Fibroblast of skin of left quadriceps (primary cell): Measurements from ENCODE around the gene GMDS.
A peak's percentile ranks its signal among the peaks of the same experiment; 100 is the strongest.

ENCODE experiments used
- DNase-seq, 2 experiments: peaks; one replicate each; pipeline ENCODE4 v3.0.0-alpha.2; 2013; ENCODE audit warnings: low read depth in 2 of 2

Gene GMDS

DNA sequence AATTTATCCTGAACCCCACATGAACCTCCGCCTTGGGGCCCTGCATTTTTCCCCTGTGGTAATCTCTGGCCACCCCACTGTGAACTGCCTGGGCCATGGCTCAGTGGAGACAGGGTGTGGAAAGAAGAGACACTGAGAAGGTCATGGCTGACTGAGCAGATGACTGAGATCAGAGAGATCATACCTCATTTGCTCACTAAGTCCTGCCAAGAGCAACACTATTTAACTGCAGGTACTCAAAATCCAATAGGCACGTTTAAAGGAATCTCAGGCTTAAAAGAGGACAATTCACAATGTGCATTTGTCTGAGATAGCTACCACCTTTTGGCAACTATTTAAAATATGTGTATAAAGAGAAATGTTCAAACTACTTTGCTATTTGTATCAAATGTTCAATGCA is 305.0 kb downstream of the GMDS start:
- no peak for DNase-seq

DNA sequence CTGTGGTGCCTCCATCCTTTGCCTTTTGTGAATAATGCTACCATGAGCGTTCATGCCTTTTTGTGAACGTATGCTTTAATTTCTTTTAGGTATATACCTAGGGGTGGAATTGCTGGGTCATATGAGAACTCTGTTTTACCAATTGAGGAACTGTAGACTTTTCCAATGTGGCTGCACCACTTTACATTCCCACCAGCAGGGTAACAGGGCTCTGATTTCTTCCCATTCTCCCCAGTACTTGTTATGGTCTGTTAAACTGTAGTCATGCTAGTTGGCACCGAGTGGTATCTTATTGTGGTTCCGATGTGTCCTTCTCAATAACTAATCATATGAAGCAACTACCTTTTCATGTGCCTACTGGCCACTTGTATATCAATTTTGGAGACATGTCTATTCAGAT is 312.1 kb downstream of the GMDS start:
- DNase-seq: no peak

DNA sequence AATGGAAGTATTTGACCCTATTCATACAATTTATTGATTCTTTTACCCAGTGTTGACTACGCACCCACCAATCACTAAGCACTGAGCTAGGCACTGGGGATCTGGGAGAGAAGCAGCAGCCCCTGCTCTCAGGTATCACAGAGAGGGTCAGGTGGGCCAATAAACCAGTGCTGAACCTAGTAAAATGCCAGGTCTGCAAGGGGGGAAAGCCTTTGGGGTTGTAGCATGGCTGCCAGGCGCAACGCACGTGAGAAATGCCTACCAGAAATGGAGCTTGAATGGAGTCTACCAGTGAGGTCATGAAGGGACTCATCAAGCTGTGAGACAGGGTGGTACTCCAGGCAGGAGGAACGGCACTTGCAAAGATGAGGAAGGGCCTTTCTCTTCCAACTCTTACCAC is 313.6 kb downstream of the GMDS start:
- DNase-seq: no peak

DNA sequence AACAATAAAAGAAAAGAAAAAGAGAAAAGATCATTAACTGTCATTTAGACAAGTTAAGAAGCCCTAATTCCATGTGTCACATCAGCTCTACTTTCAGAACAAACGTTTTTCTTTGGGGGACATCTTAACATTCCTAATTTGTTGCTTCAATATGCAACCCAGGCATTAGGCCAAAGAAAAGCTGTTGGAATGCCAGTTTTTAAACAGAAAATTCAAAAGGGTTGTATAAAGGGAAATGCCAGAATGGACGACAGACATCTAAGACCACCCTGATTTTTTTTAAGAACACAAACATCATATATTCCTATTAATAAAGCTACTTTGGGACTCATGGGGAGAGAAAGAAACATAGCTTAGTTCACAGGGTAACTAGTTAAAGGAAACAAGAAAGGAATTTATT is 315.0 kb downstream of the GMDS start:
- no peak for DNase-seq

DNA sequence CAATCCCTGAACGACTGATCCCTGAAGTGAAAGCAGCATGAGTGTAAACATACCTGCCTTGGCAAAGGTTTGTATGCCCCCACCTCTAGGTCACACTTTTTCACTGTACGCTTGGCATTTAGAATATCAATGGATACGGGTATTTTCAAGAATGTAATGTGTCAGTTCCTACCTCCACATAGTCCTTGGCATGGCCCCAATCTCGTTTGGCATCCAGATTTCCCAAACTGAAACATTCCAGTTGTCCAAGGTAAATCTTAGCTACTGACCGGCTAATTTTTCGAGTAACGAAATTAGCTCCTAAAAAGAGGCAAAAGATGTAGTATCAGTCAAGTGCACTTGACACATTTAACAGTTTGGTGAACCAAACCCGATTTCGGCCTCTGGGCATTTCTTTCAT is 315.5 kb downstream of the GMDS start:
- no peak for DNase-seq

DNA sequence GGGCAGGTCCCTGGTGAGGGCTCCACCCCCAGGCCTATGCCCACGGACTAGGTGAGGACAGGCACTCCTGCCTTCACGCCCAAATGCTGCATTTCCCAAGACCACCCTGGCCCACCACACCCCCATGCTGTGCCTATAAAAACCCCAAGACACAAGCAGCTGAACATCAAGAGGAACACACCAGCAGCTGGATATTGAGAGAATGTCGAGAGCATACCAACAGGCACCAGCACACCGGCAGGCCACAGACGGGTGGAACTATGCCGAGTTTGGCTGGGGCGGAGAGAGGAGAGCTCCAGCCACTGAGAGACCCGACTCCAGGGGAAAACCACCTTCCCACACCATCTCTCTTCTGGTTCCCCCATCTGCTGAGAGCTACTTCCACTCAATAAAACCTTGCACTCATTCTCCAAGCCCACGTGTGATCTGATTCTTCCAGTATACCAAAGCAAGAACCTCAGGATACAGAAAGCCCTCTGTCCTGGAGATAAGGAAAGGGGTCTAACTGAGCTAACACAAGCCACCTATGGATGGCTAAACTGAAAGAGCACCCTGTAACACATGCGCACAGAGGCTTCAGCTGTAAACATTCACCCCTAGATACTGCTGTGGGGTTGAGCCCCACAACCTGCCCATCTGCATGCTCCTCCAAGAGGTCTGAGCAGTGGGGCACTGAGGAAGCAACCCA is 319.5 kb downstream of the GMDS start:
- no peak for DNase-seq

DNA sequence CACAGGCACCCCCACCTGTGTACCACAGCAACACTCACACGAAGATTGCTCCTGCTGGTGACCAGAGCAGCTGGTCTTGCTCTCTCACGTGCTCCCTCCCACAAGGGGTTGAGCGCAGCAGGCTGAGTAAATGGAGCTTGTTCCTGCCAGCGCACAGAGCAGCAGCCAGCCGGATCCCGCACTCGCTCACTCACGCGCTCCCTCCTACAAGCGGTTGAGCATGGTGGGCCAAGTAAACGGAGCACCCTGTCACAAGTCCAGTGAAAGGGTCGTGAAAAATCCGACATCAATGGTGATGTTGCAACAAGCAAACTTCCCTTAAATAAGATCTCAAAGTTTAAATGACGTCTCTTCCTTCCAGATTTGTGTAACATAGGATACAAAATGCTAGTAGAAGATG is 322.0 kb downstream of the GMDS start:
- no peak for DNase-seq

DNA sequence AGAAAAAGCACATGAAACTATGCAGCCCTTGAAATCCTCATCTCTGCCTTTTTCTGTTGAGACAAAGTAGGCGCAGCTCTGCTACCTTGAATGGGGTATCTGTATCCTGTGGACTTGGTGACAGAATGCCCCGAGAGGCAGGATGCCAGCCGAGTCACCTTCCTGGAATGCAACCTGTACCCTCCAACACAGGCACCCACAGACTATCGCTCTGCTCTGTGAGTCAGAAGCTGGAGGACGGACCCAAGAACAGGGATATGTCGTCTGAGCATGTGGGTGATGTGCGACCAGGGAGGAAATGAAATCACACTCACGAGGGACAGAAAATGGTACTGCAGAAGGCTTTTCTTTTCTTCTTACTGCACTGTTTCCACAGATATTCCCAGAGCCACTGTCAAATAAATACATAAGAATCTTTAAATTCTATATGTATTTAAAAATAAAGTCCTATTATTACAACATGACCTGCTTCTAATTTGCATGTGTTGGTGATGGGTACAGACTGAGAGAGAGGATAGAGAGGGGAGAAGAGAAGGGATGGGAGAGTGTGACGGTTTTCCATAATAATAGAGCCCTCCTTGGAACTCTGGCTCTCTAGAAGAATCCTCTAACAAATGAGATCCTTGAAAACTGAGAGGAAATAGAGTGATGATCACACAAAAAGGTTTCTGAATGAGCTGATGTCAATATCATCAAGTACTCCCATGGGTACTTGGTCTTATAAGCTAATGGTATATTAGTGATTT is 327.6 kb downstream of the GMDS start:
- peak in 1 of 2 experiments; percentile 21 for DNase-seq

DNA sequence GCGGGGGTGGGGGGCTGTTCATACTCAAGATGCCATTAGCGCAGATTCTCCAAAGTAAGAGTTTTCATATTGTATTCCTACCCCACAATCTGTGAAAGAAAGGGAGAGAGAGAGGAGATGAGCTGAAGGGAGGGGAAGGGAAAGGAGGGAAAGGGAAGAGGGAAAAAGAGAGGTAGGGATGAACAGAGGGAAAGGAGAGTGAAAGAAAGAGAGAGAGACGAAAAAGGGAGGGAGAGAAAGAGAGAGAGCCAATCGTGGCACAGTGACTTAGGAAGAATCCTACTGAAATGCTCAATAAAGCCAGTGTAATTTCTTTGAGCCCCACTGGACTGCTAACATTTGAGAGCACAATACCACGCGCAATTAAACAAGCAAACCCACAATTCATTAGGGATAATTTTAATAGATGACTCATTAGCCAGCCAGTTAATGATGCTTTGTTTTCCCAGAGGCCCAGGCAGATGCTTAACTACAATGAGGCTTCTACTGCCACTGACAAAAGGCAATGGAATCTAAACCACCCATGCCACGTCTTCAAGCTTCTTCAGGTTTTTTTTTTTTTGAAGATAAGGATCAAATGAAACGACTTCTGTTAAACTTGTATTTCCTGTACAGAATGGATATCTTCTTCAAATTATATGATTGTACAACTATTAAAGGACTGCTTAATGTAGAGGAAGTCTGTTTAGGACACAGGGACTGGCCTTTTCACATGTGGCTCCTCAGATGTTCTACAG is 328.9 kb downstream of the GMDS start:
- peak; percentile 76 to 78 for DNase-seq

DNA sequence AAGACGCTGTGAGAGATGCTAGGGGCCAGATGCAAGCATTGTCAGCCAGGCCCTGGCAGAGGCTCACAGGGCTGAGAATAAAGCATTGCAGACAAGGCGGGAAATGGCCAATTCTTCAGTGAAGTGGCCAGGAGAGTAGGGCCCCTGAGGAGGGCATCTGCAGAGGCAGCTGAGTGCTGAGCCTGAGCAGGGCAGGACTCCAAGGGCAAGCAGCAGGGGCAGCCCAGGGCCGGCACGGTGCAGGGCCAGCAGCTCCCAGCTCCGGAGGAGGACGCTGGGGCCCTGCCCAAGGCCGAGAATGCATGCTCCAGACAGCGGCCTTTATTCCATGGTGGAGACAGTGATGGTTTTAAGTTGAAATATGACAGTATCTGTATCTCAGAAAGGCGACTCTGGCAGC is 330.2 kb downstream of the GMDS start:
- no peak for DNase-seq

DNA sequence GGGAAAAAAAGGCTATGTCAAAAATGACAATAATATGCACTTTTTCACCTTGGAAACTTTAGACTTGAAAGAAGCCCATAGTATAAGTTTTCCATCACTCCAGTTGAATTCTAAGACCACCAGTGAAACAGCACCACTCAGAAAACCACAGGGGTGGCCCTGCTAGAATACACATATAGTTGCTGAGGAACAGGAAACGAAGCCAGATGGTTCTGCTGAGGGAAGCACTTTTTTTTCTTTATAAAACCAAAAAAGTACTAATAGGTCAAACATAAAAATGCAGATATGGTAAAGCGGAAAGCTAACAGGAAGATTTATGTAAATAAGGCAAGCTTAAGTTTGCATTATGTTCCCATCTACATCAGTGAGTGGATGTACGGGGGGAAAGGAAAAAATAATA is 331.8 kb downstream of the GMDS start:
- no peak for DNase-seq

DNA sequence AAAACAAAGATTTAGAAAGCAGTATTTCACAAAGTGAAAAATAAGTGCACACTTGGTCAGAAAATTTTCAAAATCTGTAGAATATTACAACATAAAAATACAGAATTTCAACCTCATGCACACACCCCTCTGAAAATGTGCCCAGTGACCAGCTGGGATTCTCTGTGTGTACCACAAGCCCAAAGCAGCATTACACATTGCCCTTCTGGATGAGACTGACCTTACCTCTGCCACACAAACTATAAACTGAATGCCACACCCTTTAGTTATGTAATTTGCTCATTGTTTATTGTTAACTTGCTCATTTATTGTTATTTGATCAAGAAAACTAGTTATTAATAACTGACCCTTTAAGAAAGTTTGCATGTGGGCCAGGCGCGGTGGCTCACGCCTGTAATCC is 332.7 kb downstream of the GMDS start:
- DNase-seq: no peak

DNA sequence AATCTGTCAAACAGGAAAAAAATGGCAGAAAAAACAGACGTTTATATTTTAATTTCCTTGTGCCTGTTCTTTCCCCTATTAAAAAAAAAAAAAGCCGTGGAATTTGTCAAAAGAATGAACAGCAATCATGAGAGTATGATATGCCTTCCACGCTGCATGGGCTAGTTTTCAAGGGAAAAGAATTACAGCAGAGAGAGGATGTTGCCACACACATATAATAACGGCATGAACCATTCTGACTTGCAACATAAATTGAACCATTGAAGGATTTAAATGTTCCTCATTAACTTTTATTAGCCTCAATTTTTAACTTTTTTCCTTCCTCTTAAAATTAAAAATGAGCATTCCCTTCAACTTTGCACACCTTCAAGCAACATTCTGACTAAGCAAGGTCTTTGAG is 333.9 kb downstream of the GMDS start:
- peak; percentile 23 to 28 for DNase-seq

DNA sequence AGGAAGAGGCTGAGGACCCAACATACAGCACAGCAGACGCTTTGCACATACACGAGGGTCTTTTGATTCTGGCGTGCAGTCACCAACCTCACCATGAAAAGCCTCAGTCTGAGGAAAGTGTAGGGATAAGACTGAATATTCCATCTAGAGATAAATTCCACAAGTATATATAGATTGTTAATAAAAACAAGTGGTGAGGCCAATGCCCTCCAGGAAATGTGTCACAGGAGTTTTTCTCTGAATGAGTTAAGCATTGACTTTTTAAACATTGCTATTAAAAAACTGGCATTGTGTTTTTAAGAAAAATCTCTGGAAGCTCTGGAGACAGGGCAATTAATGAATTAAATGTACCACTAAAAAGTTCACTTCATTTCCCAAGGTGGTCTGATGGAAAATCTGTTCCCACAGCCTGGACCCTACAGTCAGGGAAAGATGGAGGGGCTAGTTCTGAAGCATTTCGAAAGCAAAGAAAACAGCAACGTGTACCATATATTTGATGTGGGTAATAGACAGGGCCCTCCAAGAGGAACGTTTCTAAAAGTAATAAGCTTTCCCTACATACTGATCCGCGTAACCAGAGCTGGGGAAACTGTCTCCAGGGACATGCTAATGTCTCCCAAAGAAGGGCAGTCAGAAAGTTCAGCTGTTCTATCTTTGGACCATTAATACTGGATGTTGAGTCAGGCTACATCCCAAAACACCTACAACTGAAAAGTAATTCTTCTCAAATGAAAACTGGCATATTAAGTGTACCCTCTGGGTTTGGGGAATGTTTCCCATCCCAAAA is 334.6 kb downstream of the GMDS start:
- no peak for DNase-seq

DNA sequence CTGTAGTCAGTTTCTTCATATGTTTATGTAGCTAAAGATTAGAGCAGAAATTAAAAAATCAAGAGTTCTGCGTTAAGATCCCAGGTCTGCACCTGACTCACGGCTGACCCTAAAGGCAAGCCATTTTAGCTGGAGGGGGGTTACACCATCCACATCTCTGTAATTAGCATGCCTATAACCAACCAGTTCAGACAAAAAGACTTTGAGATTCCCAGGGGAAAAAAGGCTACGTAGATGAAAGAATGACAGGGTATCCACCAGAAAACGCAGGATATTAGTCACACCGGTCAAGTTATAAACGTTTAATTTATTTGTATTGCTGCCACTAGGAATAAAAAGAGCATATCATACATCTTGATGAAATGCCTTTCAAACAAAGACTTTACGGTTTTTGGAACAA is 336.6 kb downstream of the GMDS start:
- no peak for DNase-seq

DNA sequence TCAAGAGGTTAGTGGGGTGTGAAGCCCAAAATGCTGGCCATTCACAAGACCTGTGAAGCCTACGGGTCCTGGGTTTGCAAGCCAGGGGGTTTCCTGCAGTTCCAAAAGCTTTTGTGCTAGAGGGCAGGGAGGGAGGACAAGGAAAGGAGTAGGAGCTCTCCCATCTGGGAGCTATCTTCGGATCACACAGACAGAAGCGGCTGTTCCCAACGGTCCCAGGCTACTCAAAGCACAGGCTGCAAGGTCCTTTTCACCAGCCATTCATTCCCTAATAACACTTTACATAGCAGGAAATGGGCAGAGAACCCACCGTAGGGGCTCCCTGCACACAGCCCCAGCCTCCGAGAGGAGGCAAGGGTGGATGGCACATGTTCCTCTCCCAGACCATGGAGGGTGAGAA is 338.8 kb downstream of the GMDS start:
- no peak for DNase-seq

DNA sequence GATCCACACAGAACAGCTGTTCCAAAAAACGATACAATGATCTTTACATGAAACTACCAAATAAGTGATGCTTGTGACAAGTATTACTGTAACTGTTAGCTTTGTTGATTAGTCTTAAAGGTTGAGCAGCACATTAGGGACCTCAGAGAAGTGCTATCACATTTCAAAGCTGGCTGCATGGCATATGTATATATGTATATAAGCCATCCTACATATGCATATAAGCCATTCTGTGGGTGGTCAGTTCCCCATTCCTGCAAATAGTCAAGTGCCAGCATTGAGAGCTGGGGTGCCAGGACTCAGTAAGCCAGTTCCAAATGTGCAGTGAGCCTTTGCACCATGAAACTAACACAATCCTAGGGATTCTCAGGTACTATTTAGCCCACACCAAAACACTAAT is 339.4 kb downstream of the GMDS start:
- DNase-seq: no peak

DNA sequence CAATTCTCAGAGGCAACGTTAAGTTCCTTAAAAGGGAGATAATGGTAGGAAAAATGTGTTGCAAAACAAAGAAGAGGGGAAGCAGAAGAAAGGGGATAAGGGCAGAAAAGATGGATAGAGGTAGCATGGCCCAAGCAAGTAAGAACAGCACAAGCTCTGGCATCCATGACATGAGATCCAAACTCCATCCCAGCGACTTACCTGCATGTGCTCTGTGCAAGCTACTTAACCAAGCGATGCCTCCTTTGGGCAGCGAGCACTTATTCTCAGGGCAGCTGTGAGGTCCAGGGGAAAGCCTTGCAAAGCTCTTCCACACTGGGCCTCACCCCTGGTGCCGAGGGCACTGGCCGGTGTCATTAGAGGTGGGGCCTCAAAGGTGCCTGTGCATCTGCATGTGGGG is 340.5 kb downstream of the GMDS start:
- no peak for DNase-seq

DNA sequence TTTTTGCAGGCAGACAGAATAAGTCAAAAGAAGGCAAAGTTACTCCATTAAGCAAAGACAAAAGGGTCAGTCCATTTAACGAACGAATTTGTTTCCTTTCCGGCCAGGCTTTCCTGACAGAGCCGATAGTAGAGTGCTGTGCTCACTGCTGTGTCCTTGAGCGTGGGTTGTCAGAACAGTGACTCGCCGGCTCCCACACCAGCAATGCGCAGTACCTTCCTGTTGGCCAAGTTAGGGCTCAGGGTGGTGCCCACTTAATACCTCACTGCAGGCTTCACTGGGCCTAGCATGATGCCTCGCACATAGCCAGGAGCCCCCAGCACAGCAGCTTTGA is 341.0 kb downstream of the GMDS start:
- no peak for DNase-seq

DNA sequence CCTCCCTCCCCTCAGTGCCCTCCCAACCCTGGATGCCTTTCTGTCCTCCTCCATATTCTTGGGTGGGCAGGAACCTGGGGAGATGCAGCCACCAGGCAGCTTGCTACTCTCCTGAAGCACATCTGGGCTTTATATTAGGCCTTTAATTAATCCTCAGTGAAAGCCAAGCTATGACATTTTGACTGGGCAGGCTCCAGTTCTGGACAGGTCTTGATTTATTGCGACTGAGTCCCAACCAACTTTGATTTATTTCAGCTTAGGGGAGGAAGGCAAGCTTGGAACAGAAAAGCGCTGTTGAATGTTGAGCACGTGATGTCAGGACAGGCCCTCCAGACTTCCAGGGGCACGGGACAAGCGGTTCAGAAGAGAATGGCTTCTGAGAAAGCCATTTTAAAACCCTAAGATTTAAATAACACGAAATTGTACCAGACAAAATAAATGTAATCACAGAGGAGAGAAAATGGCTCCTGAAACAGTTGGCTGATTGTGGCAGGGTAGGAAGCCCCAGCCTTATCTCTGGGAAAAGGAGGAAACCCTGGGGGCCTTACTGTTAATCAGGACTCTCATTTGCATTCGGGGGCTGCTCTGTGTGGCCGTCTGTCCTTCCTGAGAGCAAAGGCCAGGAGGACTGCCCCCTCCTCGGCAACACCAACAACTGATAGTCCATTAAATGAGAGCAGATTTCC is 341.5 kb downstream of the GMDS start:
- no peak for DNase-seq

DNA sequence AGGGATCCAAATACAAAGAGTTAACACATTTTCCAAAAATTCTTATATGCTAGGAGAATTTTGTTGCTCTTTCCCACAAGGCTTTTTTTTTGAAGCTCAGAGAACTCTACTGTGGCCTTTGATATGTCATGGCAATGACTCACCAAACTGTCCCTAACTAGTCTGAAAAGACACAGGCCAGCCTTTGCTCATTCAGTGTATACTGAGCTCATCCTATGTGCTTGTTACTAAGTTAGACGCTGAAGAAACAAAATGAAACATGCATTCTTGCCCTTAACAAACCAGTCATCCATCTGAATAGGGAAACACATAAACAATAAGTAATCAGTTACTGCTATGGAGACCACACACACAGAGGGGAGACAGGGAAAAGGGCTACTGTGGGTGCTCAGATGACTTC is 343.8 kb downstream of the GMDS start:
- DNase-seq: no peak

DNA sequence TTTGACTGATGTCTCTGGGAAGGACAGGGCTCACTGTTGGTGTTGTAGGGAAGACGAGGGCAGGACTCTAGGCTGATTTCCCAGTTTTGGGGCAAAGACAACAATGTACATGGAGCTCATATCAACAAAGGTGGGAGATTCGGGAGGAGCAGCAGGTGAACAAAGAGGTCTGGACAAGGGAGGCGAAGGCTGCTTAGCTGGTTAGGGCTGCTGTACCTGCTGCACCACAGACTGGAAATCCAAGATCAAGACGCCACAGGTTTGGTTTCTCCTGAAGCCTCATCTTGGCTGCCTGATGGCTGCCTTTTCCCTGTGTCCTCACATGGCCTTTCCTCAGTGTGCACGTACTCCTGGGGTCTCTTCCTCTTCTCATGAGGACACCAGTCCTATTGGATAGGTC is 348.5 kb downstream of the GMDS start:
- DNase-seq: no peak
